ENCODE data around the gene TNS1. TPM values are rescaled to one million over a fixed set of nuclear protein-coding genes. Genes with fewer than 3 reads are reported as not detected.

TNS1 gene
- polyA plus RNA-seq, 3 donors, result 60.6 to 72.4 (median 62.7) TPM

GRCh38 chr2:217900010-217900779, 102.6 kb downstream of the TNS1 start:
- DNase-seq (ENCODE audit: extremely low read depth in 1 of 11, low read depth in 9 of 11, low spot score in 4 of 11), result no peak

- DNase-seq (ENCODE audit: extremely low read depth in 1 of 11, low read depth in 9 of 11, low spot score in 4 of 11), result no peak
Observed at GRCh38 chr2:217899231-217900009, 103.4 kb downstream of the TNS1 start.

GRCh38 chr2:217897816-217898806, 104.7 kb downstream of the TNS1 start:
- no peak for DNase-seq (ENCODE audit: extremely low read depth in 1 of 11, low read depth in 9 of 11, low spot score in 4 of 11)

- DNase-seq (ENCODE audit: extremely low read depth in 1 of 11, low read depth in 9 of 11, low spot score in 4 of 11), result no peak
Observed at GRCh38 chr2:217897091-217897715, 105.6 kb downstream of the TNS1 start.

- DNase-seq (ENCODE audit: extremely low read depth in 1 of 11, low read depth in 9 of 11, low spot score in 4 of 11), result no peak
Observed at GRCh38 chr2:217895070-217895635, 107.6 kb downstream of the TNS1 start.

GRCh38 chr2:217893440-217893839, 109.4 kb downstream of the TNS1 start:
- DNase-seq (ENCODE audit: extremely low read depth in 1 of 11, low read depth in 9 of 11, low spot score in 4 of 11), result no peak

- DNase-seq (ENCODE audit: extremely low read depth in 1 of 11, low read depth in 9 of 11, low spot score in 4 of 11), result no peak
Observed at GRCh38 chr2:217892560-217892959, 110.2 kb downstream of the TNS1 start.

- no peak for DNase-seq (ENCODE audit: extremely low read depth in 1 of 11, low read depth in 9 of 11, low spot score in 4 of 11)
Observed at GRCh38 chr2:217890445-217890844, 112.3 kb downstream of the TNS1 start.

- DNase-seq (ENCODE audit: extremely low read depth in 1 of 11, low read depth in 9 of 11, low spot score in 4 of 11), result no peak
Observed at GRCh38 chr2:217889656-217890055, 113.1 kb downstream of the TNS1 start.

GRCh38 chr2:217887841-217888701, 114.7 kb downstream of the TNS1 start:
- DNase-seq (ENCODE audit: extremely low read depth in 1 of 11, low read depth in 9 of 11, low spot score in 4 of 11), result no peak

GRCh38 chr2:217886720-217887309, 116.0 kb downstream of the TNS1 start:
- DNase-seq (ENCODE audit: extremely low read depth in 1 of 11, low read depth in 9 of 11, low spot score in 4 of 11), result peak in 6 of 11 donors; percentile 52 to 65 (median 58)

- no peak for DNase-seq (ENCODE audit: extremely low read depth in 1 of 11, low read depth in 9 of 11, low spot score in 4 of 11)
Observed at GRCh38 chr2:217886091-217886490, 116.7 kb downstream of the TNS1 start.

GRCh38 chr2:217884985-217885384, 117.8 kb downstream of the TNS1 start:
- no peak for DNase-seq (ENCODE audit: extremely low read depth in 1 of 11, low read depth in 9 of 11, low spot score in 4 of 11)

- DNase-seq (ENCODE audit: extremely low read depth in 1 of 11, low read depth in 9 of 11, low spot score in 4 of 11), result peak in 1 of 11 donors; percentile 43
Observed at GRCh38 chr2:217880891-217881290, 121.9 kb downstream of the TNS1 start.

GRCh38 chr2:217880287-217880889, 122.4 kb downstream of the TNS1 start:
- DNase-seq (ENCODE audit: extremely low read depth in 1 of 11, low read depth in 9 of 11, low spot score in 4 of 11), result no peak

GRCh38 chr2:217878915-217879590, 123.7 kb downstream of the TNS1 start:
- DNase-seq (ENCODE audit: extremely low read depth in 1 of 11, low read depth in 9 of 11, low spot score in 4 of 11), result no peak

Data from renal cortex interstitium (tissue), 11 donors.